GM18502 (cell line): ENCODE results near the gene LKAAEAR1.

Source experiments
- ATAC-seq: cut with Tn5 transposase; IDR thresholded peaks from one replicate; pipeline ENCODE4 v1.9.1; 2021; ENCODE audit warnings: mild to moderate bottlenecking; ENCODE audit not compliant: unreplicated experiment, poor library complexity

LKAAEAR1 gene

DNA sequence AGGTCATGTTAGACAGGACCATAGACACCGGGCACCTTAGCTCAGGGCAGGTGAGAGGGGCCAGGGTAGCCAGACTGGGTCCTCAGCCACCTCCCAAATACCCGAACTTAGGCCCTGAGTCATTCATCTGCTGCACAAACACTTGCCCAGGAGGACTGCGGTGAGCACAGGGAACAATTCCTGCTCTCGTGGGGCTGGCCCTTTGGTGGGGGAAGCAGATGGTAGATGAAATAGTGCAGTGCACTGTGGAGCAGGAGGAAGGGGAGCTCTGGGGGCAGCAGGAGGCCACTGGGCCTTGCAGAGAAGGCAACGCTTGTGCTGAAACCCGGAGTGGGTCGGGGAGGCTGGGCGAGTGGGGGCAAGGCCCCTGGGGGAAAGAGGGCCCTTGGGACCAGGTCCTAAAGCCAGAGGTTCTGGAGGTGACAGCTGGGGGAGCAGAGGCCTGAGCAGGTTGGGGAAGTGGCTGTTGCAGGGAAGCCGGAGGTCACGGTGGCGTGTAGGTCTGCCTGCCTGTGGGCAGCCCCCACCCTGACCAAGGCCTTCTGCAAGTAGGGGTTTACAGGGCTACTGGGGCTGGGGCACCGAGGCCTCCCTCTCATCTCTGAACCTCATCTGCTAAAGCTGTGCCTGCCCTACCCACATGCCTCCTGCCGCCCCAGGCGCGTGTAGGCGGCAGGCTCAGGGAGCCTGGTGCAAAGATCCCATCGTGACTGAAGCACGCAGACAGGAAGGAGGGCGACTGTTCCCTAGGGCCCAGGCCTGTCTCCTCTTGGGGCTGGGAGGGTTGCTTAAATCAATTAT is 27.8 kb upstream of the LKAAEAR1 start:
- no peak for ATAC-seq

- ATAC-seq = no peak
Measured at GRCh38 chr20:64110411-64111068, 26.3 kb upstream of the LKAAEAR1 start.

DNA sequence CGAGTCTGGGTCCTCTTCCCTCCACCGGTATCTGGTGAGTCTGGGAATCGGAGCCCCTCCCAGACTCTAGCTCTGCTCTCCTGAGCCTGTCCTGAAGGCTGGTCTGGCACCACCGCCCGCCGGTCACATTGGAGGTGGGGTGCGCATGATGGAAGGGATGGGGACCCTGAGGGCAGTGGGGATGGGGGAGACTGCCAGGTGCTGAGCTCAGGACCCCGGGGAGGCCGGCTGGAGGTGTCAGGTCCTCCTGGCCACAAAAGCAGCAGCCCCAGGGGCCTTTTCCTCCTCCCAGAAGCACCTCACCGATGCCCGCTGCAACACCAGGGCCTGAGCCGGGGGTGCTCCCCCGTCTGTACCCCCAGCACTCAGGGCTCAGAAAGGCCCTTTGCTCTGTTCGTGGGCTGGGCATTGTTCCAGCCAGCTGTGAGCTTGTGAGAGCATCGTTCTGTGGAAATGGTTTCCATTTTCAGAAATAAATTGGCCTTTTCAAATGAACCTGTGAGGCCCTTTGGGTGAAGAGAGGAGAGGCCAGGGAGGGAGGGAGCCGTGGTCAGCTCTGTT is 25.7 kb upstream of the LKAAEAR1 start:
- ATAC-seq = no peak

GRCh38 chr20:64108731-64109681 is 24.8 kb upstream of the LKAAEAR1 start:
- no peak for ATAC-seq

DNA sequence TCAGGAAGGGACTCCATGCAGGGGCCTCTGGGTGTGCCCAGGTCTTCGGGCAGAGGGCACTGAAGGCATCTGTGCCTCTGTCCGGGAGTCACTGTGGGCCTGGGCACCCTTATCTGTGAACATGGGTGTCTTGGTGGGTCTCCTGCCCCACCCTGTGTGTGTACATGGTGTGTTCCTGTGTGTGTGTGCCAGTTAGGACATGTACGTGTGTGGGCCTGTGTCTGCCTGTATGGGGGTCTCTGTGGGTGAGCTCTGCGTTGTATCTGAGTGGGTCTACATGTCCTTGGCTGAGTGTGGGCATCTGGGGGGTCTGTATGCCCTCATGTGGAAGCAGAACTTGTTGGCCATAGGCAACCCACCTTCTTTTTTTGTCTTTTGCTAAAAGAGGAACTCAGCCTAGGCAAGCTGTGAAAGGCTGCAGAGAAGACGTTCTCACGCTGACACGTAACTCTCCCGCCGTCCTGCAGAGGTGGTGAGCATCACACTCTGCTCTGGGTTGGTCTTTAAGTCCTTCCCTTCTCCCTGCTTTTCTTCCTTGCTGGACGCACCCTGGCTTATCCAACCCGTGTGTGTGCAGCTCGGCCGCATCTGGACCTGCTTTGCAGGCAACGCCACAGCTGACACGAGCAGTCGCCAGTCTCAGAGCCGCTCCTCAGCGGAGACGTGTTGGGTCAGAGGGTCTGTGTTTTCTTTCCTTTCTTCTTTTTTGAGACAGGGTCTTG is 23.7 kb upstream of the LKAAEAR1 start:
- ATAC-seq = no peak

DNA sequence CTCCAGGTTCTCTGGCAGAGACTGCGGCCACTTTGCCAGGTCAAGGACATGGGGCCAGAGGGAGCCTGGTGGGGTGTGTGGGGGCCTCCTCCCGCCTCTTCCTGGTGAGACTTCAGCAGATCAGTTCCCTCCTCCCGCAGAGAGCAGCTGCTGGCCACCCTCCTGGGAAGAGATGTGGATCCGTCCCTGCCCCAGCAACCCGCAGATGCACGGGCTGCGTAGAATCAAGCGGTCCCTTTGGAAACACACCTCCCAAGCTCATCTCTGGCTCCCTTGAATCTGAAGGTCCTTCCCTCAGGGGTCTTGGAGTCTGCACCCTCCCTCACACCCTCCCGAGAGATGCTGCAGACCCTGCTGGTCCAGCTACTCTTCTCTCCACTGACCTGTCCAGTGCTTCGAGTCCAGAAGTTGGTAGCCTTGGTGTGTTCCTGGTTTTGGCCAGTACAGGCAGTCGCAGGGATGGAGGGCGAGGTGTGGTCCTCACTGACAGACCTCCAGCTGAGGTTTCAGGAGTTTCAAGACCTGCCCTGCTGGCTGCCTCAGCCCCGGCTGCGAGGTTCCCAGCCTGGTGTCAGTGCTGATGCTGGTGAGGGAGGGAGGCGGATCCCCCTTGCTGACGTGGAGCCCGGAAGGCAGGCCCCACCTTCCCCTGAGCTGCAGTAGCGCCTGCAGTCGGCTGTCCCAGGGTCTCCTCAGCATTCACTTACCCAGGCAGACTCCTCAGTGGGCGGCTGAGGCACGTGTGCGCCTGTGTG is 23.0 kb upstream of the LKAAEAR1 start, which contains the start of gene NPBWR2:
NPBWR2 (minus strand) TSS at position 585 of the 755 bp plus-strand sequence. CDS start 734 bp downstream, outside the sequence.
- no peak for ATAC-seq

GRCh38 chr20:64106435-64106961 is 22.3 kb upstream of the LKAAEAR1 start:
- ATAC-seq = no peak

- no peak for ATAC-seq
Measured at GRCh38 chr20:64105846-64106434, 21.7 kb upstream of the LKAAEAR1 start.

DNA sequence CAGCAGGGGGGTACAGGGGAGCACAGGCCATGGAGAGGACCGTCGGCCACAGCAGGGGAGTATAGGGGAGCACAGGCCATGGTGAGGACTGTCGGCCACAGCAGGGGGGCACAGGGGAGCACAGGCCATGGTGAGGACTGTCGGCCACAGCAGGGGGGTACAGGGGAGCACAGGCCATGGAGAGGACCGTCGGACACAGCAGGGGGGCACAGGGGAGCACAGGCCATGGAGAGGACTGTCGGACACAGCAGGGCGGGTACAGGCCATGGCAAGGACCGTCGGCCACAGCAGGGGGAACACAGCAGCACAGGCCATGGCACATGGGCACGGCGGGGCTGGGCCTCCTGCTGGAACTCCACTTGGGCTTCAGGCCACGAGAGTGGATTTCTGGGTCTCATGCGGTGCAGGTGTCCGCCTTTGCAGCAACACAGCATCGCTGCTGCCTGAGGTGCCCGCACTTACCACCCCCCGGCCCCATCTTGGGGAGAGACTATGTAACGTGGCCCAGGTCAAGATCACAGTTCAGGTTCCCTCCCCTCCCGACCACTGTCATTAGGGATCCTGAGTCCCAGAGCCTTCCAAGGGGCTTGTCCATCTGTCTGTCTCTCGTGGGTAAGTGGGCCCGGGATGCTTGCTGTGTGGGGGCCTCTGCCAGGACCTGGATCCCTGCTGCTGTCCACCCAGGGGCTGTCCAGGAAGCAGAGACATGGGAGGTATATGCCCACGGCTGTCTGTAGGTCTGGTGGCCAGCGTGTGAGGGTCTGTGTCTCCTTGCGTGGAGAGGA is 20.7 kb upstream of the LKAAEAR1 start:
- ATAC-seq = no peak

GRCh38 chr20:64103871-64104666 is 19.9 kb upstream of the LKAAEAR1 start:
- ATAC-seq = no peak

DNA sequence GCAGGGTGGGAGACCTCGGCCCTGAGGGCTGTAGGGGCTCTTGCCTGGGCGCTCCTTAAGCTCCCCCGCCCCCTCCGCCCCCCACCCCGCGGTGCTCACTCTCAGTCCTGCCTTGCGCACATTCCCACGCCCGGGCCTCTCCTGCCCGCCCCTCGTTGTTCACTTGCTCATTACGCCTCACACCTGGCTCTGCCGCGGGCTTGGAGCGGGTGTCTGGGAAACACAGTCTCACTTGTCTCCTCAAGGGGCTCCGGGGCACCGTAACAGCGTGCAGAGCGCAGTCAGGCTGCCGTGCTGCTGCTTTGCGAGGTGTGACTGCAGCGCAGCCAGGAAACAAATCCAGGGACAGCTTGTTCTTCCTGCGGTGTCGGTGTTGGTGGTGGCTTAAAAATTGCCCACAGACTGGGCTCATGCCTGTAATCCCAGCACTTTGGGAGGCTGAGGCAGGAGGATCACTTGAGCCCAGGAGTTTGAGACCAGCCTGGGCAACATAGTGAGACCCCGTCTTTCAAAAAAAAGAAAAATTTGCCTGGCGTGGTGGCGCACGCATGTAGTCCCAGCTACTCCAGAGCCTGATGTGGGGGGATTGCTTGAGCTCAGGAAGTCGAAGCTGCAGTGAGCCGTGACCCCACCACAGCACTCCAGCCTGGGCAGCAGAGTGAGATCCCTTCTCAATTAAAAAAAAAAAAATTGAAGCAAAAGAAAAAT is 18.6 kb upstream of the LKAAEAR1 start:
- no peak for ATAC-seq

DNA sequence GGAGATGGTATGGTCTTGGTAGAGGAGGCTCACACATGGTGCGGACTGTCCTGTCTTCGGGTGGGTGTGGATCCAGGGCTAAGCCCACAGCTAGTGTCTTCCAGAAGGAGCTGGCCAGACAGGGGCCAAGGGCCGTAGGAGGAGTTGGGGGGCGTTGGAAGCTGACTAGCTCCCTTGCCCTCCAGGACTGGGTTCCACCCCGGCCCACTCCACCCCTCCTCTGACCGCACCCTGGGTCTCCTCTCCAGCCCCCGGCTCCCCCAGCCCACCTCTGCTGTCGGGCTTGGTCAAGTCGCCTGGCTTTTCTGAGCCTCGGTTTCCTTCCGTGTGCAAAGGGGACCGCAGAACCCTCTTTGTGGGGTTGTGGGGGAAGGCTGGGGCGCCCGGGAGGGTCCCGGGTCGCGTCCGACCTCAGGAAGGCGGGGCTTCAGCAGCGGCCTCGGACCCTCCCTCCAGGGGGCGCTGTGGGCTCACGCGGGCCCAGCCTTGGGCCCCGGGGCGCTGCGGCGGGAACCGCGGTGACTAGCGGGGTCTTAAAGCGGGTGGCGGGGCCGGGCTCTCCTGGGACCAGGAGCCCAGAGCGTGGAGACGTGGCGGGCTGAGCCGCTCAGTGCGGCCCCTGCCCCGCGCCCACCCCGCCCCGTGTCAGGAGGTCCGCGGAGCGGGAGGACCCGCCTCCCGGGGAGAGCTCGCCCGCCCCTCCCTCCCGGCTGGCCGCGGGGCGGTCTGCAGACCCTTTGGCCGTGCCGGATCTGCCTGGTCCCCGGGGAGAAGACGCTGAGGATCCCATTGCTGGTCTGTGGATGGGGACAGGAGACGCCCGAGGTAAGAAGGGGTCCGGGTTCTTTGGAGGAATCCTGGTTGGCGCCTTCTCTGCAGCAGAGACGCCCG is 17.8 kb upstream of the LKAAEAR1 start:
- no peak for ATAC-seq

DNA sequence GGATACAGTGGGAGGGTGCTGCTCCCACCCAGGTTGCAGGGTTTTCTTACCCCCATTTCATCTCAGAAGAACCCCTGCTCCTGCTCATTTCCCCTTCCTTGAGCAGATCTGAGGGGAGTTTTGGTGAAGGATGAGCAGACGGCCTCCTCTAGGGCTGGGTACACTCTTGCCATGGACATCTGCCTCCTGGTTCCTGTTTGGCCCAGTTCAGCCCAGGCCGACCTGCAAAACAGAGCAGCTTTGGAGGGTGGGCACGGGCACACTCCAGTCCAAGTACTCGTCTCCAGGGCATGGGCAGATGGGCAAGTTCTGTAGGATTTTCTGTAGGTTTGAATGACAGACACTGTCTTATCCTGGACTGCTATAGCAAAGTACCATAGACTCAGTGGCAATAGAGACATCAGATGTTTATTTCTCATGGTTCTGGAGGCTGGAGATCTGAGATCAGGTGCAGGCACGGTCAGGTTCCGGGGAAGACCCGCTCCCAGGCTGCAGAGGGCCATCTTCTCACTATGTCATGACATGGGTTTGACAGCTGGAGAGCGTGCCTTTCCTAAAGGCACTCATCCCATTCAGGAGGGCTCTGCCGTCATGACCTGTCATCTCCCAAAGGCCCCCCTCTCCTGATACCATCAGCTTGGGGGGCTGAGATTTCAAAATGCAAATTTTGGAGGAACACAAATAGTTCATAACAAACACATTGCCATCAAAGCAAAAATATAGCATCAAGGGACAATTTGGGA is 16.9 kb upstream of the LKAAEAR1 start:
- no peak for ATAC-seq

GRCh38 chr20:64100566-64100888 is 16.3 kb upstream of the LKAAEAR1 start:
- ATAC-seq = no peak
